GM18951 (cell line): ENCODE data around the gene THRSP.

ENCODE experiments used
- POLR2A ChIP-seq: IDR thresholded peaks from 4 replicates; pipeline ENCODE4 v1.6.1; 2011; ENCODE audit warnings: mild to moderate bottlenecking; ENCODE audit not compliant: insufficient read length, insufficient read depth; ENCODE audit errors: extremely low read depth
- in situ Hi-C: fragments of 300-500 bp; cut with MboI; formaldehyde crosslinking; loops from one replicate; pipeline ENCODE4 v1.12.0; 2022; ENCODE audit warnings: low sequenced_read_pairs, mixed read lengths, inconsistent platforms; ENCODE audit not compliant: unreplicated experiment

THRSP gene

DNA sequence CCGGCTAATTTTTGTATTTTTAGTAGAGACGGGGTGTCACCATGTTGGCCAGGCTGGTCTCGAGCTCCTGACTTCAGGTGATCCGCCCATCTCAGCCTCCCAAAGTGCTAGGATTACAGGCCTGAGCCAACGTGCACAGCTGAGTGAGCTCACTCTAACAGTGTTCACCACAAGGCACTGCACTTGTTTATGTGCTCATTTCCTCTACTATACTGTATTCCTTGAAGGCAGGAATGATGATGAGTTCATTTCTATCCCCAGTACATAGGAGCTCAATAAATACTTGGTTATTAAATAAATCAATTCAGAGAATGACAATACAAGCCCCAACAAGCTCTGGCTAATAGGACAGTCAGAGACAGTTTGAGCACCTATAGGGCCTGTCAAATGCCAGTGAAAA lies 46.7 kb downstream of the THRSP start:
- in situ Hi-C loops = no loop called here
- no peak for TF ChIP-seq POLR2A

DNA sequence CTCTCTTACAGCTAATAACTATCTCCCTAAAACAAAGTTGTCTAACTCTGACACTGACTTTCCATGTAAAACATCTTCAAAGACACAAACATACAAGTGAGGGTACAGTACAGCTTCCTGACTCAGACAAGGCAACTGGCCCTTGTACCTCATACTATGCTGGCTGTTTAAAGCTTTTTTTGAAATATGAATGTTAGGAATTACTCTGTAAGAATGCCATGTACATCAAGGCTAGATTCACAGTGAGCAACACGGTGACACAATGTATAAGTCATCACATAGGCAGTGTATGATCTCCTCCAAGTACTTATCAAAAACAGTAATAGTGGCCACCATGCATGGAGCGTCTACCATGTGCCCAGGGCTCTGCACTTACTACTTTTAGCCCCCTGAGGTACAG lies 47.2 kb downstream of the THRSP start:
- in situ Hi-C loops = no loop called here
- no peak for TF ChIP-seq POLR2A

DNA sequence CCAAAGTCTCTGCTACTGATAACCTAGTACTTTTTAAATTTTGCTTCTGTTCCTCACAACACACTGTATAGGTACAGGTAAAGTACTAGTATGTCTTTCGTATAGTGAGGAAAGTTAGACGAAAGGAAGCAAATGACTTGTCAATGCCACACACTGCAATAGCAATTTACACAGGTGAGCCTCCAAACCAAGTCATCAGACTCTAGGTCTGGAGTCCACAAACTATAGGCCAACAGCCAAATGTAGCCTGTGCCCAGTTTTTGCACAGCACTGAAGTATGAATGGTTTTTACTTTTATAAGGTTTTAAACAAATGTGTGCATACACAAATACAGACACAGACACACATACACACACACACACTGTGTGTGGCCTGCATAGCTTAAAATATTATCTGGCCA lies 47.6 kb downstream of the THRSP start:
- TF ChIP-seq POLR2A = no peak
- in situ Hi-C loops = no loop called here

DNA sequence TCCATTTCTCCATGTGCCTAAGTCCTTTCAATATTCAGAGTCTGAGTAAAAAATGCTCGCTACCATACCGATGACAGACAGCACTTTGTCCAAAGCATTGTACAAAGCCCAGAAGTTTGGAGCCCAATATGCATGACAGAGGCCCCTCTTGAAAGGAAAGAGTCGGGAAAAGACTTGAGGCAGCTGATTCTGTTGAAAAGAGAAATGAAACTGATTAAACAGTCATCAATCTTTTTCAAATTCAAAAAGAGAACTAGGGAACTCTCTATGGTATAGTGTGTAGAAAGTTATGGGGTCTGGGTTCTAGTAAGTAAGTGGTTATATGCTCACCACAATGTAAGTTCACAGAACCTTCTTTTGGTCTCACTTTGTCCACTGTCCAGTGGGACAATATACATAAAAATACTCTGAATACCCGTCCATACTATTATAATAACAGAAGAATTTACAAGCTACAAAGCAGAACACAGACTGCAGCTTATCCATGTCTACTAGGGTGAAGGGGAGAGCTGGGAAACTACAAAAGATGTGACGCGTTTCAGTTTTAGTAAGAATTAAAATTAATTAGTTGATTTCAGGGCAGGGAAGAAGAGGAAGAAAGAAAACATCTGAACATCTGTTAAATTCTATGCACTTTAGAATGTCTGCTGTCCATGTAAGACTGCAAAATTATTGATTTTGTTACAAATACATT lies 49.1 kb downstream of the THRSP start:
- TF ChIP-seq POLR2A = no peak
- in situ Hi-C loops = no loop called here
